Neural progenitor cell (in vitro differentiated cells): ENCODE measurements around the gene STK10. TPM values are rescaled to one million over a fixed set of nuclear protein-coding genes. Genes with fewer than 3 reads are reported as not detected.

ENCODE experiments used
- DNase-seq: peaks from one replicate; pipeline ENCODE4 v3.0.0-alpha.2; 2016; ENCODE audit warnings: low spot score
- H2AFZ ChIP-seq: fragments of 200-600 bp; sonication (generic); replicated peaks from 2 replicates; pipeline ENCODE4 v1.6.1; 2016; ENCODE audit warnings: antibody characterized with exemption
- H3F3A ChIP-seq: fragments of 200-600 bp; sonication (generic); 2 replicates; pipeline ENCODE4 v1.6.1; 2016; ENCODE audit warnings: antibody characterized with exemption, low read depth
- H3K27ac ChIP-seq: fragments of 200-600 bp; sonication (generic); 2 replicates; pipeline ENCODE4 v1.5.1; 2016; ENCODE audit warnings: mild to moderate bottlenecking
- H3K27me3 ChIP-seq: fragments of 200-600 bp; sonication (generic); 2 replicates; pipeline ENCODE4 v1.6.1; 2016; ENCODE audit warnings: mild to moderate bottlenecking, moderate library complexity
- H3K36me3 ChIP-seq: fragments of 200-600 bp; sonication (generic); 2 replicates; pipeline ENCODE4 v1.5.1; 2016
- H3K4me1 ChIP-seq: fragments of 200-600 bp; sonication (generic); 2 replicates; pipeline ENCODE4 v1.6.1; 2016; ENCODE audit warnings: mixed run types
- H3K4me2 ChIP-seq: fragments of 200-600 bp; sonication (generic); 2 replicates; pipeline ENCODE4 v1.6.1; 2016
- H3K4me3 ChIP-seq: fragments of 200-600 bp; sonication (generic); 2 replicates; pipeline ENCODE4 v1.5.1; 2016
- H3K79me2 ChIP-seq: fragments of 200-600 bp; sonication (generic); 2 replicates; pipeline ENCODE4 v1.6.1; 2016; ENCODE audit warnings: low read depth
- H3K9ac ChIP-seq: fragments of 200-600 bp; sonication (generic); 2 replicates; pipeline ENCODE4 v1.6.1; 2016
- H3K9me3 ChIP-seq: fragments of 200-600 bp; sonication (generic); 2 replicates; pipeline ENCODE4 v1.5.1; 2016; ENCODE audit warnings: low read depth
- H4K20me1 ChIP-seq: fragments of 200-600 bp; sonication (generic); 2 replicates; pipeline ENCODE4 v1.6.1; 2016; ENCODE audit warnings: low read depth
- H3K27ac Mint-ChIP-seq: 3 replicates; pipeline ENCODE4 v1.8.0; 2021; ENCODE audit warnings: mixed read lengths
- H3K27me3 Mint-ChIP-seq: 2 replicates; pipeline ENCODE4 v1.8.0; 2022; ENCODE audit warnings: low read depth, mild to moderate bottlenecking, inconsistent platforms, moderate library complexity, mixed read lengths; ENCODE audit not compliant: insufficient read depth
- H3K36me3 Mint-ChIP-seq: 3 replicates; pipeline ENCODE4 v1.8.0; 2021; ENCODE audit warnings: mixed read lengths
- H3K4me1 Mint-ChIP-seq: 3 replicates; pipeline ENCODE4 v1.8.0; 2021; ENCODE audit warnings: mixed read lengths
- H3K4me3 Mint-ChIP-seq: 3 replicates; pipeline ENCODE4 v1.8.0; 2021; ENCODE audit warnings: mild to moderate bottlenecking, moderate library complexity, mixed read lengths
- H3K9me3 Mint-ChIP-seq: 3 replicates; pipeline ENCODE4 v1.8.0; 2020; ENCODE audit warnings: mixed read lengths
- CTCF ChIP-seq: fragments of 200-600 bp; sonication (generic); IDR thresholded peaks from 2 replicates; pipeline ENCODE4 v1.5.1; 2017; ENCODE audit warnings: antibody characterized with exemption, mild to moderate bottlenecking
- EZH2 ChIP-seq: fragments of 200-600 bp; sonication (generic); IDR thresholded peaks from 2 replicates; pipeline ENCODE4 v1.6.1; 2017; ENCODE audit warnings: antibody characterized with exemption, mild to moderate bottlenecking, moderate library complexity
- EZH2phosphoT487 ChIP-seq: fragments of 200-600 bp; sonication (generic); IDR thresholded peaks from 2 replicates; pipeline ENCODE4 v1.6.1; 2017; ENCODE audit warnings: antibody characterized with exemption
- total RNA-seq: library from RNA; depleted of rRNA; stranded (reverse); fragments of >200 nt; gene quantifications from 2 replicates; pipeline ENCODE4 v1.2.3, GENCODE V29; 2015; ENCODE audit warnings: low replicate concordance

The STK10 gene
- total RNA-seq, 1 donor from 2014 or later = 4.4 TPM

DNA sequence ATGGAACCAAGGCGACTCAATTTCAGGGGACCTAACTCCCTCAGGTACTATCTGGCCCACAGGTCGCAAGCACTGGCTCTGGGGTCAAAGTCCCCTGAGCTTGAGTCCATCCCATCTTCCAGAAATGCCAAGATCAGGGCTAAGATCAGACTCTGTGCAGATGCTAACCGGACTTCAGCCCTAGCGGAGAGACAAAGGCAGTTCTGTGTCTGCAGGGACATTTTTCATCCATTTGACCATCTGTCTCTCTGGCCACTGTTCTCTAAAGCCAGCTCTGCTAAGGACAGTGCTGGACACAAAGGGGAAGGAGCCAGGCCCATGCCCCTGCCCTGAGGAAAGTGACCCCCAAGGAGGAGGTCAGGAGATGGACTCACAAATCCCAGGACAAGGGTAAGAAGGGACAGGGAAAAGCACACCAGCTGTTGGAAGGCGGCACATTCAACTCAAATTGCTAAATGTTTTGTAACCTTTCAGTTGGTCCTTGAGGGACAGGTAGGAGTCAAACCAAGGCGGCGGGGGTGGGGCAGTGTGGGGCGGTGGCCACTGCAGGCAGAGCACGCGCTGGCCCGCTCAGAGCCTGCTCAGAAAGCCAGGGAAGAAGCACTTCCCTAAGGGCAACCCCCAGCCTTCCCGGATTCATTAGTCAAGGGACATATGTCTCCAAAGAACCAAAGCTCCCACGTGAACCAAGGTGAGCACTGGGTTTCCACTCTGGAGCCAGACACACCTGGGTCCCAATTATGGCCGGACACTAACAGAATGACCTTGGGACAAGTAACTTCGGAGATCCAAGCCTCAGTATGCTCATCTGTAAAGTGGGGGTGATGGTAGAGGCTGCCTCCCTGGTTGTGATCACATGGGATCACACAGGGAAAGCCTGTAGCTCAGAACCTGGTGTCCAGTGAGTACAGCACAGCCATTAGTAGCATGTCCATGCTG, 42.8 kb downstream of the STK10 start:
- TF ChIP-seq EZH2 (no peak), EZH2phosphoT487 (no peak), CTCF (no peak)
- Mint-ChIP-seq H3K9me3 (no peaks in the 10 kb centered on the region), H3K27ac (no peak overlapping the region), H3K4me1 (peaks cover 21% of the 10 kb centered on the region), H3K4me3 (no peak overlapping the region), H3K36me3 (peaks cover 2% of the 10 kb centered on the region), H3K27me3 (no peaks in the 10 kb centered on the region)
- Histone ChIP-seq H4K20me1 (no peaks in the 10 kb centered on the region), H3K27me3 (no peaks in the 10 kb centered on the region), H3F3A (no peaks in the 10 kb centered on the region), H3K79me2 (no peaks in the 10 kb centered on the region), H3K4me2 (no peak overlapping the region), H2AFZ (no peak overlapping the region), H3K9me3 (no peaks in the 10 kb centered on the region), H3K4me3 (no peak overlapping the region), H3K27ac (no peak overlapping the region), H3K36me3 (no peaks in the 10 kb centered on the region), H3K9ac (no peak overlapping the region), H3K4me1 (peaks cover 7% of the 10 kb centered on the region)
- no peak for DNase-seq

GRCh38 chr5:172144291-172144815, 43.7 kb downstream of the STK10 start:
- Histone ChIP-seq H3F3A (no peaks in the 10 kb centered on the region), H3K9ac (no peak overlapping the region), H3K4me3 (no peak overlapping the region), H2AFZ (no peak overlapping the region), H3K9me3 (no peaks in the 10 kb centered on the region), H3K27me3 (no peaks in the 10 kb centered on the region), H3K36me3 (no peaks in the 10 kb centered on the region), H4K20me1 (no peaks in the 10 kb centered on the region), H3K4me1 (peaks cover 7% of the 10 kb centered on the region), H3K79me2 (no peaks in the 10 kb centered on the region), H3K27ac (no peak overlapping the region), H3K4me2 (no peak overlapping the region)
- no peaks in the 10 kb centered on the region for H3K9me3 Mint-ChIP-seq
- peaks cover 21% of the 10 kb centered on the region for H3K4me1 Mint-ChIP-seq
- no peak overlapping the region for H3K4me3 Mint-ChIP-seq
- no peak overlapping the region for H3K27ac Mint-ChIP-seq
- no peak for DNase-seq
- no peaks in the 10 kb centered on the region for H3K27me3 Mint-ChIP-seq
- peaks cover 2% of the 10 kb centered on the region for H3K36me3 Mint-ChIP-seq
- TF ChIP-seq EZH2 = no peak
- no peak for TF ChIP-seq EZH2phosphoT487
- TF ChIP-seq CTCF = no peak

GRCh38 chr5:172143875-172144274, 44.1 kb downstream of the STK10 start:
- Histone ChIP-seq H2AFZ (no peak overlapping the region), H3K79me2 (no peaks in the 10 kb centered on the region), H3K27ac (no peak overlapping the region), H3K4me1 (peaks cover 7% of the 10 kb centered on the region), H3K9ac (no peak overlapping the region), H3K36me3 (no peaks in the 10 kb centered on the region), H4K20me1 (no peaks in the 10 kb centered on the region), H3K27me3 (no peaks in the 10 kb centered on the region), H3F3A (no peaks in the 10 kb centered on the region), H3K4me3 (no peak overlapping the region), H3K9me3 (no peaks in the 10 kb centered on the region), H3K4me2 (no peak overlapping the region)
- Mint-ChIP-seq H3K4me1 (peaks cover 21% of the 10 kb centered on the region), H3K4me3 (no peak overlapping the region), H3K9me3 (no peaks in the 10 kb centered on the region), H3K36me3 (peaks cover 2% of the 10 kb centered on the region), H3K27me3 (no peaks in the 10 kb centered on the region), H3K27ac (no peak overlapping the region)
- no peak for TF ChIP-seq EZH2
- no peak for DNase-seq

GRCh38 chr5:172142709-172143215, 45.3 kb downstream of the STK10 start:
- Mint-ChIP-seq H3K4me3 (no peak overlapping the region), H3K4me1 (peaks cover 21% of the 10 kb centered on the region), H3K36me3 (no peaks in the 10 kb centered on the region), H3K27me3 (no peaks in the 10 kb centered on the region), H3K27ac (no peak overlapping the region), H3K9me3 (peaks cover 2% of the 10 kb centered on the region)
- H3K27ac ChIP-seq = no peak overlapping the region
- TF ChIP-seq EZH2 (no peak), CTCF (no peak), EZH2phosphoT487 (no peak)
- H3K4me1 ChIP-seq = peaks cover 7% of the 10 kb centered on the region
- no peak overlapping the region for H3K9ac ChIP-seq
- H3K27me3 ChIP-seq = no peaks in the 10 kb centered on the region
- no peak overlapping the region for H3K4me2 ChIP-seq
- H3K36me3 ChIP-seq = no peaks in the 10 kb centered on the region
- no peaks in the 10 kb centered on the region for H3K79me2 ChIP-seq
- no peak overlapping the region for H2AFZ ChIP-seq
- H3K4me3 ChIP-seq = no peak overlapping the region
- H3K9me3 ChIP-seq = no peaks in the 10 kb centered on the region
- no peak for DNase-seq
- H3F3A ChIP-seq = no peaks in the 10 kb centered on the region
- no peaks in the 10 kb centered on the region for H4K20me1 ChIP-seq
